Natural killer cell (primary cell): ENCODE data around the gene MPLKIP. TPM values are rescaled to one million over a fixed set of nuclear protein-coding genes. Genes with fewer than 3 reads are reported as not detected.

ENCODE experiments used
- ATAC-seq, 3 donors: fragments of 150-1000 bp in 2 of 3; fragments of 200-7000 bp in 1 of 3; cut with Tn5 transposase; 1 replicate in 1 of 3; 2 replicates in 2 of 3; pipeline ENCODE4 v1.10.0; 2021; ENCODE audit warnings: mild to moderate bottlenecking in 2 of 3, moderate library complexity in 2 of 3
- DNase-seq, 2 donors: peaks; one replicate each; pipeline versions ENCODE4 v3.0.0 to v3.0.0-alpha.2; 2013 to 2021; ENCODE audit warnings: mixed read lengths in 1 of 2
- H3K27ac ChIP-seq: one replicate; pipeline ENCODE4 v1.5.1; 2013; ENCODE audit warnings: mild to moderate bottlenecking, low read length
- H3K27me3 ChIP-seq: one replicate; pipeline ENCODE4 v1.6.1; 2013; ENCODE audit warnings: low read length; ENCODE audit not compliant: control insufficient read depth, insufficient read depth
- H3K36me3 ChIP-seq: one replicate; pipeline ENCODE4 v1.6.1; 2013; ENCODE audit warnings: low read length; ENCODE audit not compliant: control insufficient read depth, insufficient read depth
- H3K4me1 ChIP-seq: one replicate; pipeline ENCODE4 v1.6.1; 2013; ENCODE audit warnings: low read length; ENCODE audit not compliant: control insufficient read depth, insufficient read depth
- H3K4me3 ChIP-seq: one replicate; pipeline ENCODE4 v1.5.1; 2013; ENCODE audit warnings: low read length
- H3K9me3 ChIP-seq: one replicate; pipeline ENCODE4 v1.6.1; 2013; ENCODE audit warnings: low read length; ENCODE audit not compliant: control insufficient read depth, insufficient read depth
- H3K27ac Mint-ChIP-seq, 2 donors: one replicate each; pipeline ENCODE4 v1.8.0; 2022; ENCODE audit warnings: mild to moderate bottlenecking in 2 of 2, mixed read lengths in 2 of 2, moderate library complexity in 1 of 2
- H3K27me3 Mint-ChIP-seq, 2 donors: one replicate each; pipeline ENCODE4 v1.8.0; 2022; ENCODE audit warnings: low read depth in 2 of 2, mixed read lengths in 2 of 2
- H3K36me3 Mint-ChIP-seq: one replicate; pipeline ENCODE4 v1.8.0; 2022; ENCODE audit warnings: mixed read lengths
- H3K4me1 Mint-ChIP-seq, 2 donors: one replicate each; pipeline ENCODE4 v1.8.0; 2022; ENCODE audit warnings: mixed read lengths in 2 of 2
- H3K4me3 Mint-ChIP-seq: one replicate; pipeline ENCODE4 v1.8.0; 2022; ENCODE audit warnings: mild to moderate bottlenecking, moderate library complexity, mixed read lengths
- H3K9me3 Mint-ChIP-seq, 2 donors: one replicate each; pipeline ENCODE4 v1.8.0; 2022; ENCODE audit warnings: mixed read lengths in 2 of 2
- WGBS: methylation state at CpG from one replicate; pipeline ENCODE4 v1.1.7; 2013; ENCODE audit warnings: missing lambda C conversion rate; ENCODE audit not compliant: insufficient coverage; 5-methylcytosine and 5-hydroxymethylcytosine counted together
- intact Hi-C: fragments of 100-400 bp; cut with micrococcal nuclease; formaldehyde crosslinking; loops from one replicate; pipeline ENCODE4 v1.14.2; 2022
- total RNA-seq, 4 donors: library from RNA; stranded (reverse); fragments of 120-200 nt in 1 of 4; gene quantifications; one replicate each; pipeline versions ENCODE4 v1.2.3 to v1.2.4, GENCODE V29; 2013 to 2022
- TF ChIP-seq, protein P1 (sequence below): fragments of 200-600 bp; IDR thresholded peaks from one replicate; pipeline ENCODE4 v1.8.0; 2022; ENCODE audit warnings: antibody characterized with exemption

MPLKIP gene
- total RNA-seq, 3 donors from 2014 or later (not counting 1 experiment from before 2014, with no cell fraction given), result 16.0 to 26.9 (median 17.1) TPM

DNA sequence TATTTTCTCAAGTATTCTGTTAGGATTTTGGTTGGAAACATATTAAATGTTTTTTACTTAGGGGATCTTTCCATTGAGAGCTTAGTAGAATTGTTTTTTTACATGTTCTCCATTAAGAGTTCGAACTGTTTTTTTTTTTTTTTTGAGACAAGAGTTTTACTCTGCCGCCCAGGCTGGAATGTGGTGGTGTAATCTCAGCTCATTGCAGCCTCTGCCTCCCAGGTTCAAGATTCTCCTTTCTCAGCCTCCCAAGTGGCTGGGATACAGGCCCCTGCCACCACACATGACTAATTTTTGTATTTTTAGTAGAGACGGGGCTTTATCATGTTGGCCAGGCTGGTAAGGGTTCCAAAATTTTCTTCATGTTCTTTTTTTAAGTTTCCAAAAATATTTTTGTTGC is 33.2 kb downstream of the MPLKIP start:
- Histone ChIP-seq H3K27me3 (no peaks in the 10 kb centered on the region), H3K4me3 (no peak overlapping the region), H3K9me3 (no peaks in the 10 kb centered on the region), H3K36me3 (peaks cover 10% of the 10 kb centered on the region), H3K4me1 (no peaks in the 10 kb centered on the region), H3K27ac (no peak overlapping the region)
- ATAC-seq, result no peak
- WGBS, result 100% methylated on average over 2 of the region's 3 CpGs
- no peaks in the 10 kb centered on the region for H3K36me3 Mint-ChIP-seq
- intact Hi-C loops, result no loop called here
- H3K9me3 Mint-ChIP-seq, result no peaks in the 10 kb centered on the region
- no peak for DNase-seq
- H3K27me3 Mint-ChIP-seq, result no peaks in the 10 kb centered on the region
- H3K27ac Mint-ChIP-seq, result peak overlapping the region in 1 of 2 donors; percentile 6
- no peak overlapping the region for H3K4me3 Mint-ChIP-seq
- TF ChIP-seq, protein P1, sequence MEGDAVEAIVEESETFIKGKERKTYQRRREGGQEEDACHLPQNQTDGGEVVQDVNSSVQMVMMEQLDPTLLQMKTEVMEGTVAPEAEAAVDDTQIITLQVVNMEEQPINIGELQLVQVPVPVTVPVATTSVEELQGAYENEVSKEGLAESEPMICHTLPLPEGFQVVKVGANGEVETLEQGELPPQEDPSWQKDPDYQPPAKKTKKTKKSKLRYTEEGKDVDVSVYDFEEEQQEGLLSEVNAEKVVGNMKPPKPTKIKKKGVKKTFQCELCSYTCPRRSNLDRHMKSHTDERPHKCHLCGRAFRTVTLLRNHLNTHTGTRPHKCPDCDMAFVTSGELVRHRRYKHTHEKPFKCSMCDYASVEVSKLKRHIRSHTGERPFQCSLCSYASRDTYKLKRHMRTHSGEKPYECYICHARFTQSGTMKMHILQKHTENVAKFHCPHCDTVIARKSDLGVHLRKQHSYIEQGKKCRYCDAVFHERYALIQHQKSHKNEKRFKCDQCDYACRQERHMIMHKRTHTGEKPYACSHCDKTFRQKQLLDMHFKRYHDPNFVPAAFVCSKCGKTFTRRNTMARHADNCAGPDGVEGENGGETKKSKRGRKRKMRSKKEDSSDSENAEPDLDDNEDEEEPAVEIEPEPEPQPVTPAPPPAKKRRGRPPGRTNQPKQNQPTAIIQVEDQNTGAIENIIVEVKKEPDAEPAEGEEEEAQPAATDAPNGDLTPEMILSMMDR, result no peak
- H3K4me1 Mint-ChIP-seq, result peaks cover 0 to 4% of the 10 kb centered on the region in 2 donors

DNA sequence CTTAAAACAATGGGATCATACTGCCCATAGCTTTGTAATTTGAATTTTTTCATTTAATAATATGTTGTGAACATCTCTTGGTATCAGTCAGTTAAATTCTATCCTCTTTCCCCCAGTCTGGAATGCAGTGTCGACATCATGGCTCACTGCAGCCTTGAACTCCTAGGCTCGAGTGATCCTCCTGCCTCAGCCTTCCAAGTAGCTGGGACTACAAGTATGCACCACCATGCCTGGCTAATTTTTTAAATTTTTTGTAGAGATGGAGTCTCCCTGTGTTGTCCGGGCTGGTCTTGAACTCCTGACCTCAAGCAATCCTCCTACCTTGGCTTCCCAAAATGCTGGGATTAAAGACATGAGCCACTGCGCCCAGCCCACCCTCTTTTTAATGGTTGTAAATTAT is 34.6 kb downstream of the MPLKIP start:
- Mint-ChIP-seq H3K9me3 (no peaks in the 10 kb centered on the region), H3K4me1 (peaks cover 0 to 4% of the 10 kb centered on the region in 2 donors), H3K4me3 (no peak overlapping the region), H3K27ac (peak overlapping the region in 1 of 2 donors; percentile 36), H3K36me3 (no peaks in the 10 kb centered on the region), H3K27me3 (no peaks in the 10 kb centered on the region)
- WGBS, result 96% methylated on average over 2 of the region's 4 CpGs
- TF ChIP-seq, protein P1, result no peak
- Histone ChIP-seq H3K4me3 (no peak overlapping the region), H3K27ac (no peak overlapping the region), H3K4me1 (no peaks in the 10 kb centered on the region), H3K9me3 (no peaks in the 10 kb centered on the region), H3K27me3 (no peaks in the 10 kb centered on the region), H3K36me3 (peaks cover 21% of the 10 kb centered on the region)
- intact Hi-C loops, result no loop called here
- ATAC-seq (no peak), DNase-seq (no peak)

DNA sequence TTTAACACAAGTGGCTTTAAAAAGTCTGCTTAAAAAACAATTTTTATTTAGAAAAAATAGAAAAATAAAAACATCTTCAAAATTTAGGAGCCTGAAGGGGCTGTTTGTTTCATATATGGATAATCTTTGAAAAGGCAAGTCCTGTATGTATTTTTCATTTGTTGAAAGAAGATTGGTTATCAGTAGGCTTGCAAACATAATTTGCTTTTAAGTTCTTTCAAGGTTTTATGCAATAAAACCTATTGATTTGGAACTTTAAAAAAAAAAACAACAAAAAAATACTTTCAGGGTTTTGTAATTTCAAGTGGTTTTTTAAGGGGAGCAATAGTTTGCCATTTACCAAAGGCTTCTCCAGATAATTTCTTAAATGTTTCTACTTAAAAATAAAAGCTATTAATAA is 35.6 kb downstream of the MPLKIP start:
- TF ChIP-seq, protein P1, result no peak
- peaks cover 9% of the 10 kb centered on the region for H3K36me3 Mint-ChIP-seq
- no peak overlapping the region for H3K4me3 ChIP-seq
- H3K27me3 Mint-ChIP-seq, result no peaks in the 10 kb centered on the region
- no peaks in the 10 kb centered on the region for H3K9me3 ChIP-seq
- no peak overlapping the region for H3K27ac Mint-ChIP-seq
- no peaks in the 10 kb centered on the region for H3K9me3 Mint-ChIP-seq
- H3K4me3 Mint-ChIP-seq, result no peak overlapping the region
- H3K36me3 ChIP-seq, result peaks cover 31% of the 10 kb centered on the region
- no peak overlapping the region for H3K27ac ChIP-seq
- ATAC-seq, result no peak
- intact Hi-C loops, result no loop called here
- no peak for DNase-seq
- no peaks in the 10 kb centered on the region for H3K4me1 ChIP-seq
- no peaks in the 10 kb centered on the region for H3K27me3 ChIP-seq
- H3K4me1 Mint-ChIP-seq, result peaks cover 0 to 4% of the 10 kb centered on the region in 2 donors

DNA sequence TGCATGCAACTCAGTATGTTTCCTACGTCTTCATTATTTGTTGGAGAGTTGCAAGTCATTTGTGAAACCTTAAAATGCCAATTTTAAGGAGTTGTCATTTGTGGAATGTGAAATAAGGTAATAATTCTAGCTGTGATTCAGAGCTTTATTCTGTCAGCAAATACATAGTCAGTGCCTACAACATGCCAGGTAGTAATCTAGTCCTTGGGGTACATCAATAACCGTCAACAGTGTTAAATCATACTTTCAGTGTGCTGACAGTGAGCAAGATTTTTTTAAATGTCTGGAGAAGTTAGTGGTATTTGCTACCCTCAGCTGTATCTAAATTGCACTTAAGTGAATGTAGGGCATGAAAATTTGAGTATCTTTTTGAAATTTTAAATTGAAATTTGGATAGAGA is 36.7 kb downstream of the MPLKIP start:
- Histone ChIP-seq H3K4me3 (no peak overlapping the region), H3K27ac (no peak overlapping the region), H3K27me3 (no peaks in the 10 kb centered on the region), H3K9me3 (no peaks in the 10 kb centered on the region), H3K36me3 (peaks cover 41% of the 10 kb centered on the region), H3K4me1 (no peaks in the 10 kb centered on the region)
- H3K4me3 Mint-ChIP-seq, result no peak overlapping the region
- TF ChIP-seq, protein P1, result no peak
- ATAC-seq (no peak), DNase-seq (no peak)
- WGBS, result 96% methylated on average over 2 of the region's 2 CpGs
- H3K27me3 Mint-ChIP-seq, result no peaks in the 10 kb centered on the region
- H3K9me3 Mint-ChIP-seq, result no peaks in the 10 kb centered on the region
- H3K4me1 Mint-ChIP-seq, result no peaks in the 10 kb centered on the region
- H3K27ac Mint-ChIP-seq, result peak overlapping the region; percentile 7 to 42
- intact Hi-C loops, result no loop called here
- peaks cover 9% of the 10 kb centered on the region for H3K36me3 Mint-ChIP-seq
